Fibroblast of pulmonary artery (primary cell): ENCODE results near the gene ARHGAP6.

Experiments used
- DNase-seq: peaks from one replicate; pipeline ENCODE4 v3.0.0-alpha.2; 2010; ENCODE audit warnings: low read depth
- H3K4me3 ChIP-seq: replicated peaks from 2 replicates; pipeline ENCODE4 v1.5.1; 2011; ENCODE audit warnings: low read depth, mild to moderate bottlenecking, control low read depth, low read length, moderate library complexity
- TF ChIP-seq, protein P1 (sequence below): IDR thresholded peaks from 2 replicates; pipeline ENCODE4 v1.5.1; 2011; ENCODE audit warnings: mild to moderate bottlenecking, control low read depth, low read length, inconsistent platforms; ENCODE audit errors: missing control alignments

The ARHGAP6 gene

GRCh38 chrX:11458170-11458569 lies 207.6 kb downstream of the ARHGAP6 start:
- no peak overlapping the region for H3K4me3 ChIP-seq
- no peak for DNase-seq
- TF ChIP-seq, protein P1, sequence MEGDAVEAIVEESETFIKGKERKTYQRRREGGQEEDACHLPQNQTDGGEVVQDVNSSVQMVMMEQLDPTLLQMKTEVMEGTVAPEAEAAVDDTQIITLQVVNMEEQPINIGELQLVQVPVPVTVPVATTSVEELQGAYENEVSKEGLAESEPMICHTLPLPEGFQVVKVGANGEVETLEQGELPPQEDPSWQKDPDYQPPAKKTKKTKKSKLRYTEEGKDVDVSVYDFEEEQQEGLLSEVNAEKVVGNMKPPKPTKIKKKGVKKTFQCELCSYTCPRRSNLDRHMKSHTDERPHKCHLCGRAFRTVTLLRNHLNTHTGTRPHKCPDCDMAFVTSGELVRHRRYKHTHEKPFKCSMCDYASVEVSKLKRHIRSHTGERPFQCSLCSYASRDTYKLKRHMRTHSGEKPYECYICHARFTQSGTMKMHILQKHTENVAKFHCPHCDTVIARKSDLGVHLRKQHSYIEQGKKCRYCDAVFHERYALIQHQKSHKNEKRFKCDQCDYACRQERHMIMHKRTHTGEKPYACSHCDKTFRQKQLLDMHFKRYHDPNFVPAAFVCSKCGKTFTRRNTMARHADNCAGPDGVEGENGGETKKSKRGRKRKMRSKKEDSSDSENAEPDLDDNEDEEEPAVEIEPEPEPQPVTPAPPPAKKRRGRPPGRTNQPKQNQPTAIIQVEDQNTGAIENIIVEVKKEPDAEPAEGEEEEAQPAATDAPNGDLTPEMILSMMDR = no peak

GRCh38 chrX:11451151-11451550 lies 214.6 kb downstream of the ARHGAP6 start:
- TF ChIP-seq, protein P1 = no peak
- no peak overlapping the region for H3K4me3 ChIP-seq
- no peak for DNase-seq

DNA sequence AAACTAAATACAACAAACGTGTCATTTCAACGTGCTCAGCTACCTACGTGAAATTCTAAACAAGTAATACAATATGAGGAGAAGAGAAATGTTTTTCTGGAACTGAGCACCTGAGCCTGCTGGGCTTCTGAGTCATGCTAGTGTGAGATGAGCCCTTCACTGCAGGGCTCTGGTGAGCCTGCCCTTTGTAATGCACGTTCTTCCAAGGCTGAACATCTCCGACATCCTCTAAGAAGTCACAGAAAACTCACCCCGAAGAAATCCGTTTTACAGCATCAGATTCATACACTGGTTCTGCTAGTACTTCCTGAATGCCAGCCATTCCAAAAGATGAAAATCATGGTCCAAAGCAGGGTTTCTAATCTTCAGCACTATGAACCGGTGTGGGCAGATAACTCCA lies 215.4 kb downstream of the ARHGAP6 start:
- H3K4me3 ChIP-seq = no peak overlapping the region
- TF ChIP-seq, protein P1 = no peak
- DNase-seq = no peak

DNA sequence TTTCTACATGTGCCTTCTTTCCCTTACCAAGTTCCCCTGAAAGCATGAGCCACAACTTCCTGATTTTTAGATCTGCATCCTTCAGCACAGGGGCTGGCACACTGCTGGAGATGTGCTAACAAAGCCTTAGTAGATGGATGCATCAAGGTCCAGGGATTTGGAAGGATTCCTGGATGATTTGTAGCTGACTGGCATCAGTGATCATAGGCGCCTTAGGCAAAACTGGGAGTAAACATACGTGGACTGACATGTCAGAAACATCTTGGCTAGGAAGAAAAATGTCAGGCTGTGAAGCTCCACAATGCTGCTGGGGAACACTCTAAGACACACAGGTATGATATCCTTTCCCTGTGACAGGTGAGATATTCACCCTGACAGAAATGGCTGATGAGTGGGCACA lies 216.1 kb downstream of the ARHGAP6 start:
- TF ChIP-seq, protein P1 = no peak
- DNase-seq = no peak
- no peak overlapping the region for H3K4me3 ChIP-seq

- TF ChIP-seq, protein P1 = no peak
- no peak overlapping the region for H3K4me3 ChIP-seq
- DNase-seq = peak; percentile 29
Observed at GRCh38 chrX:11447418-11447817, 218.3 kb downstream of the ARHGAP6 start.

GRCh38 chrX:11446949-11447348 lies 218.8 kb downstream of the ARHGAP6 start:
- H3K4me3 ChIP-seq = no peak overlapping the region
- peak; percentile 38 for DNase-seq
- TF ChIP-seq, protein P1 = no peak

DNA sequence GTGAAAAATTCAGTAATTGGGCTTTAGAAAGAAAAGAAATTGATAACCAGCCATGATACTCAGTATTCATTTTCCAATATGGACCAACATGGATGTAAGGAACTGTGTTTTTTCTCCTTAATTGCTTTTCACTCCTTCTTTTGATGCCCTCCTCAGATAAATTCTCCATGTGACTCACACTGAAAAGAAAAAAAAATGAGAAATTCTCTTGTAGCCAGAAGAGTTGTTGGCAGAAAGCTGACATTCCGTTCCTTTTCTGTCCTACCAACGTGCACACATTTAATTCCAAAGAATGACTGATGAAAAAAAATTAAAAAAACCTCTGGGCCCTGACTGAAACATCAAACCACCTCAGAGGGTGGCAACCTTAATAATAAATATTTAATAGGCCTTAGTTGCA lies 219.4 kb downstream of the ARHGAP6 start:
- DNase-seq = peak; percentile 71
- no peak overlapping the region for H3K4me3 ChIP-seq
- TF ChIP-seq, protein P1 = no peak
